H9 (cell line): Measurements from ENCODE around the gene TCEA3. TPM values are rescaled to one million over a fixed set of nuclear protein-coding genes. Genes with fewer than 3 reads are reported as not detected.

Source experiments
- DNase-seq: peaks from one replicate; pipeline ENCODE4 v3.0.0-alpha.2; 2017
- H2AFZ ChIP-seq: one replicate; pipeline ENCODE4 v1.6.1; 2013; ENCODE audit warnings: mild to moderate bottlenecking, low read length, control low read depth, moderate library complexity
- H2AK5ac ChIP-seq: 2 replicates; pipeline ENCODE4 v1.6.1; 2013; ENCODE audit warnings: low read length, control low read depth, mixed read lengths; ENCODE audit not compliant: insufficient read length
- H2BK120ac ChIP-seq: one replicate; pipeline ENCODE4 v1.6.1; 2013; ENCODE audit warnings: low read depth, mild to moderate bottlenecking, low read length, control low read depth, inconsistent platforms; ENCODE audit not compliant: poor library complexity, severe bottlenecking
- H2BK12ac ChIP-seq: 2 replicates; pipeline ENCODE4 v1.6.1; 2013; ENCODE audit warnings: low read length, control low read depth, mixed read lengths, low read depth; ENCODE audit not compliant: insufficient read length
- H2BK15ac ChIP-seq: 2 replicates; pipeline ENCODE4 v1.6.1; 2013; ENCODE audit warnings: low read depth, low read length, control low read depth
- H2BK20ac ChIP-seq: one replicate; pipeline ENCODE4 v1.6.1; 2013; ENCODE audit warnings: low read depth, mild to moderate bottlenecking, low read length, control low read depth, inconsistent platforms; ENCODE audit not compliant: poor library complexity, severe bottlenecking
- H2BK5ac ChIP-seq: 2 replicates; pipeline ENCODE4 v1.6.1; 2013; ENCODE audit warnings: low read length, control low read depth, mixed read lengths; ENCODE audit not compliant: insufficient read length
- H3K14ac ChIP-seq: 2 replicates; pipeline ENCODE4 v1.6.1; 2013; ENCODE audit warnings: low read length, control low read depth; ENCODE audit not compliant: insufficient read depth
- H3K18ac ChIP-seq: 2 replicates; pipeline ENCODE4 v1.6.1; 2013; ENCODE audit warnings: low read depth, mild to moderate bottlenecking, mixed read lengths, low read length, control low read depth; ENCODE audit not compliant: insufficient read length
- H3K23ac ChIP-seq: 2 replicates; pipeline ENCODE4 v1.6.1; 2013; ENCODE audit warnings: low read length, control low read depth, mixed read lengths, low read depth; ENCODE audit not compliant: insufficient read length
- H3K23me2 ChIP-seq: 2 replicates; pipeline ENCODE4 v1.6.1; 2013; ENCODE audit warnings: low read depth, mild to moderate bottlenecking, mixed read lengths, low read length, control low read depth; ENCODE audit not compliant: insufficient read length, poor library complexity, severe bottlenecking
- H3K27ac ChIP-seq: 2 replicates; pipeline ENCODE4 v1.5.1; 2013; ENCODE audit warnings: low read length, control low read depth, mixed read lengths, low read depth; ENCODE audit not compliant: insufficient read length
- H3K27me3 ChIP-seq: 2 replicates; pipeline ENCODE4 v1.6.1; 2013; ENCODE audit warnings: low read length, control low read depth, inconsistent platforms; ENCODE audit not compliant: insufficient read depth
- H3K4ac ChIP-seq: 2 replicates; pipeline ENCODE4 v1.6.1; 2013; ENCODE audit warnings: low read depth, mild to moderate bottlenecking, control low read depth, inconsistent platforms, low read length, moderate library complexity
- H3K4me1 ChIP-seq: 2 replicates; pipeline ENCODE4 v1.6.1; 2013; ENCODE audit warnings: low read length, control low read depth, inconsistent platforms; ENCODE audit not compliant: insufficient read depth
- H3K4me2 ChIP-seq: 2 replicates; pipeline ENCODE4 v1.6.1; 2013; ENCODE audit warnings: low read length, control low read depth, mixed read lengths; ENCODE audit not compliant: insufficient read length, insufficient read depth
- H3K56ac ChIP-seq: 2 replicates; pipeline ENCODE4 v1.6.1; 2013; ENCODE audit warnings: low read depth, mild to moderate bottlenecking, mixed read lengths, low read length, control low read depth; ENCODE audit not compliant: insufficient read length
- H3K79me1 ChIP-seq: 2 replicates; pipeline ENCODE4 v1.6.1; 2013; ENCODE audit warnings: low read depth, mild to moderate bottlenecking, moderate library complexity, low read length, control low read depth, inconsistent platforms; ENCODE audit not compliant: insufficient read depth, poor library complexity, severe bottlenecking
- H3K79me2 ChIP-seq: 2 replicates; pipeline ENCODE4 v1.6.1; 2013; ENCODE audit warnings: low read length, control low read depth, inconsistent platforms; ENCODE audit not compliant: insufficient read depth
- H3K9ac ChIP-seq: 2 replicates; pipeline ENCODE4 v1.6.1; 2013; ENCODE audit warnings: low read length, control low read depth, mixed read lengths; ENCODE audit not compliant: insufficient read length; ENCODE audit errors: extremely low read depth
- H3K9me3 ChIP-seq: one replicate; pipeline ENCODE4 v1.6.1; 2013; ENCODE audit warnings: low read depth, low read length, inconsistent platforms; ENCODE audit not compliant: control insufficient read depth
- H3T11ph ChIP-seq: one replicate; pipeline ENCODE4 v1.6.1; 2013; ENCODE audit warnings: mild to moderate bottlenecking, low read length, control low read depth, inconsistent platforms
- H4K20me1 ChIP-seq: one replicate; pipeline ENCODE4 v1.6.1; 2013; ENCODE audit not compliant: control insufficient read depth, insufficient read length, insufficient read depth
- H4K5ac ChIP-seq: 2 replicates; pipeline ENCODE4 v1.6.1; 2013; ENCODE audit warnings: low read depth, mild to moderate bottlenecking, mixed read lengths, low read length, control low read depth; ENCODE audit not compliant: insufficient read length
- H4K8ac ChIP-seq: replicated peaks from 2 replicates; pipeline ENCODE4 v1.6.1; 2013; ENCODE audit warnings: low read length, control low read depth, mixed read lengths, low read depth; ENCODE audit not compliant: insufficient read length
- H4K91ac ChIP-seq: 2 replicates; pipeline ENCODE4 v1.6.1; 2013; ENCODE audit warnings: low read depth, mild to moderate bottlenecking, moderate library complexity, mixed read lengths, low read length, control low read depth; ENCODE audit not compliant: insufficient read length
- H3K27ac Mint-ChIP-seq, 3 experiments: 2 replicates in 2 of 3; 3 replicates in 1 of 3; pipeline ENCODE4 v1.8.0; 2020 to 2021; ENCODE audit warnings: mixed read lengths in 3 of 3, mild to moderate bottlenecking in 1 of 3, moderate library complexity in 1 of 3
- H3K27me3 Mint-ChIP-seq: 2 replicates; pipeline ENCODE4 v1.8.0; 2021; ENCODE audit warnings: low read depth, mild to moderate bottlenecking, moderate library complexity, mixed read lengths
- H3K36me3 Mint-ChIP-seq, 3 experiments: 2 replicates in 2 of 3; 3 replicates in 1 of 3; pipeline ENCODE4 v1.8.0; 2020 to 2021; ENCODE audit warnings: low read depth in 3 of 3, mixed read lengths in 3 of 3; ENCODE audit not compliant: insufficient read depth in 1 of 3
- H3K4me1 Mint-ChIP-seq, 2 experiments: 2 replicates each; pipeline ENCODE4 v1.8.0; 2020; ENCODE audit warnings: mixed read lengths in 2 of 2
- H3K4me3 Mint-ChIP-seq, 2 experiments: 2 replicates in 1 of 2; 3 replicates in 1 of 2; pipeline ENCODE4 v1.8.0; 2020 to 2021; ENCODE audit warnings: mild to moderate bottlenecking in 2 of 2, mixed read lengths in 2 of 2, moderate library complexity in 1 of 2
- H3K9me3 Mint-ChIP-seq, 2 experiments: 2 replicates in 1 of 2; 3 replicates in 1 of 2; pipeline ENCODE4 v1.8.0; 2020; ENCODE audit warnings: mild to moderate bottlenecking in 2 of 2, mixed read lengths in 2 of 2, moderate library complexity in 1 of 2
- WGBS: extraction: QIAGEN DNeasy Blood & Tissue Kit; methylation state at CpG from one replicate; pipeline ENCODE4 v1.1.7; 2013; ENCODE audit warnings: missing lambda C conversion rate, low lambda C conversion rate, mixed read lengths; ENCODE audit not compliant: insufficient read length; ENCODE audit errors: extremely low coverage; 5-methylcytosine and 5-hydroxymethylcytosine counted together
- total RNA-seq: library from RNA; stranded (reverse); gene quantifications from 2 replicates; pipeline ENCODE4 v1.2.1, GENCODE V29; 2021
- TF ChIP-seq, protein P1 (sequence below): fragments of 200-600 bp; sonication (generic); conservative IDR thresholded peaks from 3 replicates; pipeline ENCODE4 v1.8.0; 2021; ENCODE audit warnings: antibody characterized with exemption, mild to moderate bottlenecking

Gene TCEA3
- total RNA-seq, 1 experiment from 2014 or later = 0.37 TPM

GRCh38 chr1:23401313-23401712 lies 23.2 kb downstream of the TCEA3 start:
- peaks cover 37% of the 10 kb centered on the region; the same call in 1 of the 2 replicates for H3K27me3 ChIP-seq
- no peak overlapping the region for H3T11ph ChIP-seq
- H2BK15ac ChIP-seq = no peak overlapping the region
- Mint-ChIP-seq H3K9me3 (no peaks in the 10 kb centered on the region), H3K4me1 (peaks cover 4 to 10% of the 10 kb centered on the region in 2 experiments; a peak in 3 of 4 replicates), H3K27ac (no peak overlapping the region), H3K4me3 (no peak overlapping the region), H3K27me3 (no peaks in the 10 kb centered on the region), H3K36me3 (no peaks in the 10 kb centered on the region)
- H2BK20ac ChIP-seq = no peak overlapping the region
- DNase-seq = no peak
- no peak overlapping the region for H4K5ac ChIP-seq
- no peak overlapping the region for H2BK5ac ChIP-seq
- H3K9me3 ChIP-seq = no peaks in the 10 kb centered on the region
- no peaks in the 10 kb centered on the region for H3K4me1 ChIP-seq
- H3K56ac ChIP-seq = no peak overlapping the region
- WGBS = no CpG with 5 or more reads among the region's 6 CpGs
- no peak overlapping the region for H4K8ac ChIP-seq
- no peak overlapping the region for H2BK120ac ChIP-seq
- no peak overlapping the region for H3K4ac ChIP-seq
- no peaks in the 10 kb centered on the region for H3K79me2 ChIP-seq
- H3K18ac ChIP-seq = no peak overlapping the region
- H4K20me1 ChIP-seq = peaks cover 2% of the 10 kb centered on the region
- H3K23me2 ChIP-seq = peaks cover 3% of the 10 kb centered on the region
- H2BK12ac ChIP-seq = no peak overlapping the region
- TF ChIP-seq, protein P1, sequence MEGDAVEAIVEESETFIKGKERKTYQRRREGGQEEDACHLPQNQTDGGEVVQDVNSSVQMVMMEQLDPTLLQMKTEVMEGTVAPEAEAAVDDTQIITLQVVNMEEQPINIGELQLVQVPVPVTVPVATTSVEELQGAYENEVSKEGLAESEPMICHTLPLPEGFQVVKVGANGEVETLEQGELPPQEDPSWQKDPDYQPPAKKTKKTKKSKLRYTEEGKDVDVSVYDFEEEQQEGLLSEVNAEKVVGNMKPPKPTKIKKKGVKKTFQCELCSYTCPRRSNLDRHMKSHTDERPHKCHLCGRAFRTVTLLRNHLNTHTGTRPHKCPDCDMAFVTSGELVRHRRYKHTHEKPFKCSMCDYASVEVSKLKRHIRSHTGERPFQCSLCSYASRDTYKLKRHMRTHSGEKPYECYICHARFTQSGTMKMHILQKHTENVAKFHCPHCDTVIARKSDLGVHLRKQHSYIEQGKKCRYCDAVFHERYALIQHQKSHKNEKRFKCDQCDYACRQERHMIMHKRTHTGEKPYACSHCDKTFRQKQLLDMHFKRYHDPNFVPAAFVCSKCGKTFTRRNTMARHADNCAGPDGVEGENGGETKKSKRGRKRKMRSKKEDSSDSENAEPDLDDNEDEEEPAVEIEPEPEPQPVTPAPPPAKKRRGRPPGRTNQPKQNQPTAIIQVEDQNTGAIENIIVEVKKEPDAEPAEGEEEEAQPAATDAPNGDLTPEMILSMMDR = no peak
- no peak overlapping the region for H3K23ac ChIP-seq
- H3K79me1 ChIP-seq = no peaks in the 10 kb centered on the region
- H3K14ac ChIP-seq = no peak overlapping the region
- no peak overlapping the region for H3K4me2 ChIP-seq
- H2AFZ ChIP-seq = no peak overlapping the region
- no peak overlapping the region for H3K9ac ChIP-seq
- no peak overlapping the region for H3K27ac ChIP-seq
- no peak overlapping the region for H4K91ac ChIP-seq
- H2AK5ac ChIP-seq = no peak overlapping the region
